Keratinocyte (primary cell): ENCODE results near the gene LCN10. TPM values are rescaled to one million over a fixed set of nuclear protein-coding genes. Genes with fewer than 3 reads are reported as not detected.

Experiments used
- DNase-seq: peaks from one replicate; pipeline ENCODE4 v3.0.0-alpha.2; 2011; ENCODE audit warnings: low read depth, missing footprints, low spot score
- FAIRE-seq: peaks from 2 replicates; lab custom pipeline; 2011; peaks lifted over from hg19 to GRCh38; lab: Jason Lieb, UNC
- H2AFZ ChIP-seq: 2 replicates; pipeline ENCODE4 v1.6.0; 2012; ENCODE audit warnings: low read length, control low read depth, inconsistent platforms; ENCODE audit not compliant: control insufficient read depth
- H3K27ac ChIP-seq: 2 replicates; pipeline ENCODE4 v1.5.1; 2011; ENCODE audit warnings: low read length; ENCODE audit not compliant: control insufficient read depth, insufficient read depth
- H3K27me3 ChIP-seq: 3 replicates; pipeline ENCODE4 v1.6.0; 2011; ENCODE audit warnings: low read length; ENCODE audit not compliant: control insufficient read depth, insufficient read depth; ENCODE audit errors: extremely low read depth
- H3K36me3 ChIP-seq, 2 experiments: 2 replicates in 1 of 2; 3 replicates in 1 of 2; pipeline ENCODE4 v1.5.1; 2011; ENCODE audit warnings: low read length in 2 of 2, mild to moderate bottlenecking in 1 of 2; ENCODE audit not compliant: control insufficient read depth in 2 of 2, insufficient read depth in 2 of 2; ENCODE audit errors: extremely low read depth in 1 of 2
- H3K4me1 ChIP-seq: 3 replicates; pipeline ENCODE4 v1.5.1; 2011; ENCODE audit warnings: low read length; ENCODE audit not compliant: control insufficient read depth, insufficient read depth; ENCODE audit errors: extremely low read depth
- H3K4me2 ChIP-seq: 3 replicates; pipeline ENCODE4 v1.6.0; 2011; ENCODE audit warnings: low read depth, low read length; ENCODE audit not compliant: control insufficient read depth, insufficient read depth; ENCODE audit errors: extremely low read depth
- H3K4me3 ChIP-seq, 3 experiments: fragments of 200-600 bp in 1 of 3; sonication (generic) in 1 of 3; 2 replicates in 2 of 3; 3 replicates in 1 of 3; pipeline ENCODE4 v1.5.1; 2011 to 2016; ENCODE audit warnings: low read length in 3 of 3, mild to moderate bottlenecking in 3 of 3, control low read depth in 2 of 3, inconsistent platforms in 1 of 3, low read depth in 1 of 3, mixed read lengths in 1 of 3, mixed run types in 1 of 3, moderate library complexity in 1 of 3; ENCODE audit not compliant: control insufficient read depth in 2 of 3, insufficient read depth in 2 of 3; ENCODE audit errors: extremely low read depth in 1 of 3
- H3K79me2 ChIP-seq: 2 replicates; pipeline ENCODE4 v1.6.0; 2012; ENCODE audit warnings: low read length; ENCODE audit not compliant: control insufficient read depth, insufficient read depth
- H3K9ac ChIP-seq: 3 replicates; pipeline ENCODE4 v1.6.0; 2011; ENCODE audit warnings: low read length; ENCODE audit not compliant: control insufficient read depth, insufficient read depth; ENCODE audit errors: extremely low read depth
- H3K9me1 ChIP-seq: 3 replicates; pipeline ENCODE4 v1.6.0; 2011; ENCODE audit warnings: low read length; ENCODE audit not compliant: control insufficient read depth, insufficient read depth; ENCODE audit errors: extremely low read depth
- H3K9me3 ChIP-seq: 2 replicates; pipeline ENCODE4 v1.5.1; 2012; ENCODE audit warnings: low read depth, low read length; ENCODE audit not compliant: control insufficient read depth
- H4K20me1 ChIP-seq: 3 replicates; pipeline ENCODE4 v1.6.0; 2011; ENCODE audit warnings: low read length; ENCODE audit not compliant: control insufficient read depth, insufficient read depth; ENCODE audit errors: extremely low read depth
- EZH2 ChIP-seq: IDR thresholded peaks from one replicate; pipeline ENCODE4 v1.6.1; 2012; ENCODE audit warnings: inconsistent platforms, mild to moderate bottlenecking, low read length, moderate library complexity
- dilution Hi-C: fragments of 300-500 bp; cut with MboI; formaldehyde crosslinking; loops from one replicate; pipeline ENCODE4 v1.7.0; 2020; ENCODE audit warnings: low sequenced_read_pairs; ENCODE audit not compliant: extremely low pct_ligation_motif_present
- polyA plus RNA-seq, 5 experiments: library from polyadenylated mRNA; depleted of rRNA in 3 of 5; stranded (reverse) in 3 of 5; stranded (forward) in 1 of 5; unstranded in 1 of 5; fragments of >200 nt; gene quantifications; 1 replicate in 1 of 5; 2 replicates in 3 of 5; 3 replicates in 1 of 5; pipeline versions ENCODE4 v1.2.1 to v1.2.3, GENCODE V29; 2011 to 2012; ENCODE audit warnings: missing spikeins in 2 of 5, low read depth in 1 of 5, low replicate concordance in 1 of 5
- TF ChIP-seq, protein P1 (sequence below), 3 experiments: IDR thresholded peaks in 1 of 3; conservative IDR thresholded peaks in 1 of 3; optimal IDR thresholded peaks in 1 of 3; 2 replicates in 2 of 3; 3 replicates in 1 of 3; pipeline versions ENCODE3 to v1.5.1; 2011; ENCODE audit warnings: low read length in 3 of 3, mild to moderate bottlenecking in 3 of 3, moderate library complexity in 2 of 3, control low read depth in 1 of 3, inconsistent platforms in 1 of 3; ENCODE audit not compliant: insufficient read depth in 2 of 3; ENCODE audit errors: extremely low read depth in 1 of 3

Gene LCN10
- polyA plus RNA-seq, 1 donor (not counting 4 experiments of a cell fraction or from before 2014, with no cell fraction given) = not detected

- no peak for DNase-seq
- H3K9me3 ChIP-seq = no peaks in the 10 kb centered on the region
- no peak overlapping the region for H3K9ac ChIP-seq
- H2AFZ ChIP-seq = no peak overlapping the region
- H3K79me2 ChIP-seq = no peaks in the 10 kb centered on the region
- dilution Hi-C loops = no loop called here
- peaks cover 21% of the 10 kb centered on the region for H3K27me3 ChIP-seq
- no peaks in the 10 kb centered on the region for H3K4me1 ChIP-seq
- H3K9me1 ChIP-seq = no peaks in the 10 kb centered on the region
- no peak overlapping the region for H3K4me2 ChIP-seq
- H3K27ac ChIP-seq = no peak overlapping the region
- H4K20me1 ChIP-seq = no peaks in the 10 kb centered on the region
- H3K4me3 ChIP-seq = no peak overlapping the region
- TF ChIP-seq, protein P1, sequence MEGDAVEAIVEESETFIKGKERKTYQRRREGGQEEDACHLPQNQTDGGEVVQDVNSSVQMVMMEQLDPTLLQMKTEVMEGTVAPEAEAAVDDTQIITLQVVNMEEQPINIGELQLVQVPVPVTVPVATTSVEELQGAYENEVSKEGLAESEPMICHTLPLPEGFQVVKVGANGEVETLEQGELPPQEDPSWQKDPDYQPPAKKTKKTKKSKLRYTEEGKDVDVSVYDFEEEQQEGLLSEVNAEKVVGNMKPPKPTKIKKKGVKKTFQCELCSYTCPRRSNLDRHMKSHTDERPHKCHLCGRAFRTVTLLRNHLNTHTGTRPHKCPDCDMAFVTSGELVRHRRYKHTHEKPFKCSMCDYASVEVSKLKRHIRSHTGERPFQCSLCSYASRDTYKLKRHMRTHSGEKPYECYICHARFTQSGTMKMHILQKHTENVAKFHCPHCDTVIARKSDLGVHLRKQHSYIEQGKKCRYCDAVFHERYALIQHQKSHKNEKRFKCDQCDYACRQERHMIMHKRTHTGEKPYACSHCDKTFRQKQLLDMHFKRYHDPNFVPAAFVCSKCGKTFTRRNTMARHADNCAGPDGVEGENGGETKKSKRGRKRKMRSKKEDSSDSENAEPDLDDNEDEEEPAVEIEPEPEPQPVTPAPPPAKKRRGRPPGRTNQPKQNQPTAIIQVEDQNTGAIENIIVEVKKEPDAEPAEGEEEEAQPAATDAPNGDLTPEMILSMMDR (optimal IDR thresholded peaks at IDR 0.05 in 1 of 3, IDR thresholded peaks at IDR 0.05 in 1 of 3, conservative IDR thresholded peaks at IDR 0.05 in 1 of 3; ENCODE audit: extremely low read depth in 1 of 3, insufficient read depth in 2 of 3, low read length in 3 of 3) = no peak
- no peaks in the 10 kb centered on the region for H3K36me3 ChIP-seq
- FAIRE-seq = no peak
These were observed 6.8 kb downstream of the LCN10 start for GRCh38 chr9:136735812-136736480.

GRCh38 chr9:136734837-136735496 lies 7.8 kb downstream of the LCN10 start:
- no peaks in the 10 kb centered on the region for H3K4me1 ChIP-seq

More at GRCh38 chr9:136734837-136735496, 7.8 kb downstream of the LCN10 start:
- H3K27ac ChIP-seq = no peak overlapping the region
- H3K9me1 ChIP-seq = no peaks in the 10 kb centered on the region
- no peaks in the 10 kb centered on the region for H4K20me1 ChIP-seq
- H3K36me3 ChIP-seq = no peaks in the 10 kb centered on the region
- H2AFZ ChIP-seq = no peak overlapping the region
- FAIRE-seq (no peak), DNase-seq (no peak)
- H3K9ac ChIP-seq = no peak overlapping the region
- no peaks in the 10 kb centered on the region for H3K9me3 ChIP-seq
- TF ChIP-seq, protein P1 (optimal IDR thresholded peaks at IDR 0.05 in 1 of 3, IDR thresholded peaks at IDR 0.05 in 1 of 3, conservative IDR thresholded peaks at IDR 0.05 in 1 of 3; ENCODE audit: extremely low read depth in 1 of 3, insufficient read depth in 2 of 3, low read length in 3 of 3) = no peak
- no peak for TF ChIP-seq EZH2
- no peak overlapping the region for H3K4me2 ChIP-seq
- dilution Hi-C loops = no loop called here
- H3K4me3 ChIP-seq = no peak overlapping the region
- H3K79me2 ChIP-seq = peaks cover 5% of the 10 kb centered on the region
- peaks cover 12% of the 10 kb centered on the region for H3K27me3 ChIP-seq
